ENCODE data around the gene DSCAM.
"Not testable (repeated sequence)": the region's sequence is repeated elsewhere in the genome, so short reads cannot be mapped to it uniquely, and the experiment has no call there.

DSCAM gene

DNA sequence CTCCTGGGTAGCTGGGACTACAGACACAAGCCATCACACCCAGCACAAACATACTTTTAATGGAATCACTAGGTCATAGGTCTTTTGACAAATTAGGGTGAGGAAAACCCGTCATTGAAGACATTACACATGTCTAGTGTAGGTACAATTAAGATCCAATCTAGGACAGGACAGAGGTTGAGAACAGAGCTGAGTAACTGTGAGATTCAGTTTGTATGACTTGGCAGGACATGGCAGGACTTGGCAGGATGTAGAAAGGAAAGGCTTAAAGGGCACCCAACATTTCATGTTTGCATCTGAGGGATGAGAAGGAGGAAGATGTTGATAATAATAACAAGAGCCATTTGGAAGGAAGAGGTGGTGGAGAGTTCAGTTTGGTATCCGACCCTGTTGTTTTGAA is 496.0 kb downstream of the DSCAM start:
- DNase-seq, result no peak

DNA sequence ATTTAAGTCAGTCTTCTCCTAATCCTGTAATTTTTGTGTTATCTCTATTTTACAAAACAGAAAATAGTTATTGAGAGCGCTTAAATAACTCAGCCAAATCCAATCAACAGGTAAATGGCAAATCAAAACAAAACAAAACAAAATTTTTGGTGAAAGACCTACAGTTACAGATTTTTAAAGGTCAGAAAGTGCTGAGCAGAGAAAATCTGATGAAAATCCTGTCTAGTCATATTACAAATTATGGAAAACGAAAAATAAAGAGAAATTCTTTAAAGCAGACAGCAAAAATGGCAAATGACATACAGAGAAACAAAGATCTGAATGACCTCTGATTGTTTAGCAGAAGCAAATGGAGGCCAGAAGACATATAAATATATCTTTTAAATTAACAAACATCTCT is 497.4 kb downstream of the DSCAM start:
- DNase-seq, result no peak

DNA sequence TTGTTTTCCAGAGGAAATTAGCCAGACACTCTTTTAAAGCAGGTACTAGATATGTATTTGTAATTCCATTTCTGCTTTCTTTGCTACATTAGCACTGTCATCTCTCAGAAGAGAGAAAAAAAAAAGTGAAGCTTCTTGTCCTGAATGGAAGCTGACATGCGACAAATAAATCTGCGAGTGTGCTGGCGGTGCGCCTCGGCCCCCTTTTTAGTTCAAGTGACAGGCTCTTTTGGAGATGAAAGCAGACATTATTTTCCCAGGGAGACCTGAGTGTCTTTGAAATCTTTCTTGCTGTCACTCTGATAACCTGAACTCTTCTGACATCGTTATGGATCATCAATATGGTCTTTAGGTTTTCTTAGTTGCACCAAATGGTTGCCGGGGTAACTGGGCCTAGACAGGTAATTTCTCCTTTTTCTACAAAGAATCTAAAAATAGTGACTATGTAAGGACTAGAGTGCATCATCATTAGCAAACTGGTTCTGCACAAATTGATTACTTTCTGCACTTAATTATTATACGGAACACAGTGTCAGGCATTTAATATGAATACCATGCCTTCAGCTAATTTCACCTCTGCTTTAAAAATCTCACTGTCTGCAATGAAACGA is 501.1 kb downstream of the DSCAM start:
- no peak for DNase-seq

DNA sequence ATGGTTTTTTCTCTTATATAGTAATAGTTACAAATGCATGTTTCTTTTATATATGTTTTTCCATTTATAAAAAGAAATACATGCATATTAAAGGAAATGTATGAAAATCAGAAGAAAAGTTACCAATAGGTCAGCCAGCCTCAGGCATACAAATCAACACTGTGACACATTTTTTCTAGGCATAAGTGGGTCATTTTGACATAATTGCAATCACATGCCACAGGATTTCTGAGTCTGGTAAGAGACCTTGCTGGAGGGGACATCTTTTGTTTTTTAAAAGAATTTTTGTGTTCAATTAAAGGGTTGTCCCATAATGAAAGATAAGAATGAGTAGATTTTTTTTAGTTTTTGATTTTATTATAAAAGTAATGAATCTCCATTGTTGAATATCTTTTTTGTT is 506.6 kb downstream of the DSCAM start:
- no peak for DNase-seq

DNA sequence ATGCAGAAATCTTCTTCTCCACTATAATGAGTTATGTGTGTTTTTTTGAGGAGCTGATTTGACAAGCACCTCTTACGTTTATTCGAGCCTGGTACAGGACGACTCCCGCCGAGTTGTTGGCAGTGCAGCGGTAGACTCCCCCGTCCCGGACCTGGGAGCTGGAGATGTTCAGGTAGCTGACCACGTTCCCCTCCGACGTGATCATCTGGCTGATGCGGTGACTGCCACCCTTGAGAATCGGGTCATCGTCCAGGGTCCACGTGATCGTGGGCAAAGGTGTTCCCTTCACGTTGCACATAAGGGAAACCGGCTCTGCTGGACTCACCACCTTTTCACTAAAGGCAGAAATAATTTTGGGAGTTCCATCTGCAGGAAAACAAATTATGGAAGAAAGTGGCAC is 507.9 kb downstream of the DSCAM start:
- no peak for DNase-seq

DNA sequence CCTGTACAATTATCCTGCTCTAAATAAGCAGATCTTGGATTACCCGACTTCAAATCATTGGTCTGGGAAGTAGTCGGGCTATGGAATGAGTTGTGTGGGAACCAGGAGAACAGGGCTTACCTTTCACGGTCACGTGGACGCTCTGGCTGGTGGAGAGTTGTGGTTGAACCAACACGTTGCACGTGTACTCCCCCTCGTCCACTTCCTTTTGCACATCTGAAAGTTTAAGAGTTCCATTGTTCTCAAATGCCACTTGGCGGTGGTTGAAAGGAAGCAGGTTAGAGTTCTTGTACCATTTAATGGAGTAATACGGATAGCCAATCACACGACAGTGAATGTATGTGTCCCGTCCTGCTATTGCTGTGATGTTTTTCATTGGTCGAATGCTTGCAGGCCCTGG is 509.0 kb downstream of the DSCAM start:
- DNase-seq, result no peak

DNA sequence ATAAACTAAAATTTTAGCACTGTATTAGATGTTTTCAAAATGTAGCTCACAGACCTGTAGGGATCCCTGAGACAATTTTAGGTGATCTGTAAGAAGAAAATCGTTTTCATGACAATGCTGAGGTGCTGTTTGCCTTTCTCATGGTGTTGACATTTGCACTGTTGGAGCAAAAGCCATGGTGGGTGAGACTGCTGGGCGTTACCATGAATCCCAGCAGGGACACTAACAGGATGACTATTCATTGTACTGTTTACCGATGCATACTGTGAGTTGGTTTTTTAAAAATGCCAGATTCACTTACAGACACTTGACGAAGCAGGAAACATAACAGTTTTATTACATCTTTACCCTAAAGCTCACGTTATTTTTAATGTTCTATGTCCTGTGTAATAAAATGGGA is 511.3 kb downstream of the DSCAM start:
- DNase-seq, result no peak

DNA sequence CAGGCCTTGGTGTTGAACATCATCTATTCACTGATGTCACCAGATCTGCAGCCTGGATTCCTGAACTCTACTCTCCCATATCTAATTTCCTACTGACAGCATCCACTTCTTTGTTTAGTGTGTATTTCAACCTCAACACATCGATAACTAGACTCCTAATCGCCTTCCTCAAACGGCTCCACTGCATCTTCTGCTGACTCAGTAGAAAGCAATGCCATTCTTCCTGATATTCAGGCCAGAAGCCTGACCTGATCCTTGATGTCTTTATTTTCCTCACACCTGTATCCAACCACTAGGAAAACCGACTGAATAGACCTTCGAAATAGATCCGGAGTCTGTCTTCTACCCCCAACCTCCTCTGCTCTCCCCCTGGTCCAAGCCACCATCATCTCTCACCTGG is 512.8 kb downstream of the DSCAM start:
- no peak for DNase-seq

DNA sequence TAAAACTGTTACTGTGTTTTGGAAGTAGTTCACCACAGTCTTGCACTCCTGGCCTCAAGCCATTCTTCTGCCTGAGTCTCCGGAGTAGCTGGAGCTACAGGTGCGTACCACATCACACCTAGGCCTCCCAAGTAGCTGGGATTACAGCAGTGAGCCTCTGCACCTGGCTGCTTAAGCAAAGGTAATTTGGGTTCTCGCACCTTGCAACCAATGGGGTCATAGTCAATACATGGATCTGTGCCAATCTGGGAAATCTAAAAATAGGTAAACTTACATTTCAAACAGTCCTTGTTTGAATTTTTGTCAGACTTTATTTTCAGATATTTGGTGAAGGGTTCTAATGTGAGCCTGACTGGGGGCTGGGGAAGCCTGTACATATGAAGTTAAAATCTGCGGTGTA is 513.2 kb downstream of the DSCAM start:
- DNase-seq, result no peak

DNA sequence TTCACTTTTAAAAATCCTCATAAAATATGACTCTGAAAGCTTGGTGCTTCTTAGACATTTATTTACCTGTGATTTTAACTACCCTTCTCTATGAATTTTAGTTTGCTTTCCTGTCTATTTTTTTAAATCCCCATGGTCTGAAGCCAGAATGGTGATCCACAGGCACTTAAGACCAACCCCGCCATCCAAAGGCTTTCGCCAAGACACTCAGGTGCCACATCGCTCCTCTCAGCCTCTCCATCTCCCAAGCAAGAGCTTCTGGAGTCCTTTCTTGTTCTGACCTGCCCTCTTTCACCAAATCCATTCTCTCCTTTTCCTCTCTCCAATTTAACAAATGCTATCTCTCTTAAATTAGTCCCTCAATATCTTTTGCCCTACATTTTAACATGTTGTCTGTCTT is 515.2 kb downstream of the DSCAM start:
- DNase-seq, result no peak

DNA sequence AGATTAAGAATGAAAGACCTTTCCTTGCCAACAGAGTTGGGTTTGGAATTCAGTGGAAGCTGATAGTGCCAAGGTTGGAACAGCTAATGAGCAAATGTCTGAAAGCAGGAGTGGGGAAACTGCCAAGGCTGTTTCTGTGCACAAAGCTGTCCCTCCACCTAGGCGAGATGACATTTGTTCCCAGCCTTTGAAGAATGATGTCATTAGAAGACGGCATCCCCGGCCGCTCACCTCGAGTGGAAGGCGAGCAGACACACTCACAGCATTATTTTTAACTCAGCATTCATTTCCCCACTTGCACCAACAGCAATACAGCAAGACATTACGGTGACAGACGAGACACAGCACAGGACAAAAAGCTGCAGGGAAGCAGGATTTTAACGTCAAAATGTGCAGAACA is 515.8 kb downstream of the DSCAM start:
- DNase-seq, result no peak

DNA sequence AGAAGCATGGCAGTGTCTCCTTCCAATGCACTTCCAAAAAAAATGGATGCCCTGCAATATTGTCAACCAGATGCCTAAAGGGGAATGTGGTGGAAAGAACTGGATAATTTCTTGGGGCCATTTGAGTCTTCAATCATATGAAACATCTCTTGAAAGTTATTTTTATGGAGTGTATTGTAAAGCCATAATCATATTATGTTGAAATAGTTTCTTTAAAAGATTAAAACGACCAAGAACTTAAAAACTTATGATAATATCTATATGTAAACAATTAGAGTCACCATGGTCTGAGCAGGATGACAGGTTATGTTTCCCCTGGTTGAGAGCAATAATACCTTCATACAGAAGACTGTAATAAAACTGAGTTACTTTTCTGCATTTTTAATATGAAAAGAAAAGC is 522.6 kb downstream of the DSCAM start:
- DNase-seq, result no peak

DNA sequence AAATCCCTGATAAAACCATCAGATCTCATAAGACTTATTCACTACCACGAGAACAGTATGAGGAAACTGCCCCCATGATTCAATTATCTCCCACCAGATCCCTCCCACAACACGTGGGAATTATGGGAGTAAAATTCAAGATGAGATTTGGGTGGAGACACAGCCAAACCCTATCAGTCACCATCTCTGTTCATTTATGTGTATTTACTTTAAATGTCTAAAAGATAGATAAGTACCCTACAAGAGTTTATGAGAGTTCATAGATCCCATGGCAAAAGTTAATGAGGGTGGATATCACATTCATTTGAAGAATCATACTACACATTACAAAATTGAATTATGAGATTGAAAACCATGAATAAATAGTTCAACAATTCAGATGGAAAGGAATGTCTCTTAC is 526.2 kb downstream of the DSCAM start:
- DNase-seq, result not testable (repeated sequence)

DNA sequence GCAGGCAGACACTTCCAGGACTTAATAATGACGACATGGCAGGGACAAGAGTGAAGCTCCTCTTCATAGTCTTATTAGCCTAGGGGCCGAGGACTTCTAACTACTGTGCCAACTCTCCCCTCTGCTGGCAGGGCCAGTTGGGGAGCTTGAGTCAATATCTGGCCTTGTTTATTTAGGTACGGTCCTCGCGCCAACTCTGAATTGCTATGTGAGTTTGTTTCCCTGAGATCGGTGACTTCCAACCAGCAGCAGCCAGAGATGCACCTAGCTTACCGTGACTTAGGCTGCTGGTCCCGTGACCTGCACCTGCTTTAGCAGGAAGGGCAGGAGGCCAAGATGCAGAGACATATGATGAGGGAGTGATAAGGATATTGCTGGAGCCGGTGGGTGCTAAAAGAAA is 528.6 kb downstream of the DSCAM start:
- DNase-seq, result no peak

DNA sequence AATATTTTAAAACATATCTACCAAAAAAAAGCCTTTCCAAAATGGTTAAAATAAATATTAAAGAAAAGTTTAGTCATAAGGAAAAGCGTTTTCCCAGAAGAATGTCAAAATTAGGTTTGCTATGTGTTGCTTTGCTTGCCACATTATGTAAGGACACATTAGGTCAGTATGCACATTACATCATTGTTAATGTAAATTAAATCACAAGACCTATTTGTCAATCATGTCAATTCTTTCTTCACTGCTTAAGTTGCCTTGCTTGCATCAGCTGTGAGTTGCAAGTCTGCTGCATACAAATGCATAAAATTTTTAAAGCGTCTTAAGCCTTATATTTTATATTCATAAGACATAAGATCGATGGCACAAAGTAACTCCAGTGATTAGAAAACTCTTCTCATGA is 530.9 kb downstream of the DSCAM start:
- no peak for DNase-seq

DNA sequence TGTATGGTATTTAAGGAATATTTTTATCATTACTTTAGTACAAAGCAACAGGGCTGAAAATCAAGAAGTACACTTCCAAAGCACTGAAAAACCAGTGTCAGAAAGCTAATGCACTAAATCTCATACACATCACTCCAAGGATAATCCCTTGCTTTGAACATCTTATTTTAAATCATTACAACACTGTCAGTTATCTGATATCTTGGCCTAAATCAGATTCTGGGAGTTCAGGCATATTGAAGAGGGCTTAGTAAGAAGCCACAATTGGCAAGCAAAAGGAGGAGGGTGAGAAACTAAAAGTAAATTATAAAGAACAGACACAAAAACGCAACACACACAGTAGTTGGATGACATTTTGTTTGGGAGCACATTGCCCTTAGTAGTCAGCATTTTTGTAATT is 531.3 kb downstream of the DSCAM start:
- no peak for DNase-seq

DNA sequence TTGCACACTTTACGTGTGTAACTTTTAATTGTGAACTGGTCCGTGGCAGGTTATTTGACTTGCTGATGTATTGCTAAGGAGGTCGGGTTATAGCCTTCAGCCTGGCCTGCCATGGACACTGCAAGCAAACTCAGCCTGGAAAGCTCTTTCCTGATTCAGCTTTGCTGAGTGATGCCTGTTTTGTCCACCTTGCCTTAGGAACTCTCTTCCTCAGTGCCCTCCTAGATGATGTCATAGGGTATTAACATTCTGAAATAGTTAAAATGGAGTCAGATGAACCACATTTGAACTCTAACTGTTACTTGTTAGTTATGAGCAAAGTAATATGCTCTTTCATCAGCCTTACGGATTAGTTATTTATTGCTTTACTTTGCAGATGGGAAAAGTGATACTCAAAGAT is 533.7 kb downstream of the DSCAM start:
- DNase-seq, result no peak

DNA sequence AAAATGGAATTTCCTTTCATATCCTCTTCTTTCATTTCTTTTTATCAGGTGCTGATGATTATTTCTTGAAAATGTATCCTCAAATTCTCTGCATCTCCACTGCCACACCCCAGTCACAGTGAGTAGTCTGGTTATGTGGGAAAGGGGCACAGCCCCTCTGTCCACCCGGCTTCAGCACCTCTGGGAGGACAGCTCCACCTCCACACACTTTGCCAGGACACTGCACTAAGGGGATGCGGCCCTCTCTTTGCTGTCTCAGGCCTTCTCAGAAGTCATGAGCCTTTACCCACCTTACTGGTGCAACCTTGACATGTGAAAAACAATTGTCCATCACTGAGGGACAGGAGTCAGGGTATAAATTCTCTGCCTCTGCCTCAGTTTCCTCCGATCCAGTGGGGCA is 546.7 kb downstream of the DSCAM start:
- no peak for DNase-seq

DNA sequence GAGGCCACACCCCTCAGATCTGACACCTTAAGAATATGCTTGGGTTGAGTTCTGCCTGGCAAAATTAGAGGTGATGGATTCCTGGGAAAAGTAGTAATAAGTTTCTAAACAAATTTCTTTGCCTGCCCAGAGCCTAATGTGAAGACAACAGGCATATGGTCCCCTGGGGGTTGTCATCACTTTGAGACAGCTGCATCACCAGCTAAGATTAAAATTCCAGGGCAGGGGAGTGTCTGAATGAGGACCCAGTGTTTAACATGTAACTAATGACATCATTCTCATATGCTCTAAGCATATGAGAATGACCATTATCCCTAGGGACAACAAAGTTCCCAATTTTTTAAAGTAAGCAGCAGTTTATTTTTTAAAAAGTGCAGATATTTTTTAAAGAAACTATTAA is 547.5 kb downstream of the DSCAM start:
- no peak for DNase-seq

DNA sequence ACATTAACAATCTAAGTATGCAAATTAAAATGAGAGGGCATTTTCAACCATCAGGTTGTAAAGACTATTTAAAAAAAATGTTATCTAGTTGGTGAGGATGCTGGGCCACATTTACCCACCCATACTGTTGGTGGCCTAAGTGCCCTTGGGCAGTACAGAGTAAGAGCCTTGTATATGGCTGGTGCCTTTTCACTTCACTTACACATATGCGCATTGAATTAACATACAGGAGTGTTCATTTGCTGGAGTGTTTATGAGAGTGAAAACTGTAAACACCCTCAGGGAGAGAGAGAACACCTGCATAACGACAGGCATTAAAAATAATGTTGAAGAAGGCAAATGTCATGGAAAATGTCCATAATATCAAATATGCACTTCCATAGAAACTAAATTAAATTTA is 552.6 kb downstream of the DSCAM start:
- no peak for DNase-seq

DNA sequence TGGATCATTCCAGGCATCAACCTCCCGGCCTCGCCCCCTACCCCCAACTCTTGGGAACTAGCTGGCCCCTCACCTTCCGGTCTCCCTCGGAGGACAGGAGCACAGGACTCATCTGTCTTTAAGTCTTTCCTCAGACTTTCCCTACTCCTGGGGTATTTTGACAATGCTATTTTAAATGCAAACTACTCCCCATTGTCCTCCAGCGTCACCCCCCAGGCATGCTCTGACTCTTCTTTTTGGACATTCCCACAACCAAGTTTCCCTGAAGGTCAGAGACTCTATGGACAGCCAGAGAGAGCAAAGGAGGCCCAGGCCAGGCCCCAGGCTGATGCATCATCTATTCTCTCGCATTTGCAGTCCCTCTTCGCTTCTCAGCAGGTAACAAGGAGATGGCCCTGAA is 555.4 kb downstream of the DSCAM start:
- no peak for DNase-seq

DNA sequence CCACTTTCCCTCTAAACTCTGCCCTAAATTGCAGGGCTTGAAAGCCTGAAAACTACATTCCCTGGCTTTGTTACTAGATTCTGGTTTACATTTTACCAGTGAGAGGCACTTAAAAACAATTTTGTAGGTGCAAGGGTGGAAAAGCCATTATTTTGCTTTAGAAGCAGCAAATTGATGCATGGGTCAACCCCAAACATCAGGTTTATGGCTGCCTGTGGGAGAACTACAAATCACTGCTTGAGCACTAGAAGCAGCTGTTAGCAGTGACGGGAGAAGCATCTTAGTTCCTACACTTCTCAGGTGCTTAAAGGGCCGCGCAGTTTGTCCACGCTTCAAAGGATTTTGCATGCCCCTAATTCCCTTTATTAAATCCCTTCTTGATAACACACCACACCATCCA is 562.5 kb downstream of the DSCAM start:
- no peak for DNase-seq

DNA sequence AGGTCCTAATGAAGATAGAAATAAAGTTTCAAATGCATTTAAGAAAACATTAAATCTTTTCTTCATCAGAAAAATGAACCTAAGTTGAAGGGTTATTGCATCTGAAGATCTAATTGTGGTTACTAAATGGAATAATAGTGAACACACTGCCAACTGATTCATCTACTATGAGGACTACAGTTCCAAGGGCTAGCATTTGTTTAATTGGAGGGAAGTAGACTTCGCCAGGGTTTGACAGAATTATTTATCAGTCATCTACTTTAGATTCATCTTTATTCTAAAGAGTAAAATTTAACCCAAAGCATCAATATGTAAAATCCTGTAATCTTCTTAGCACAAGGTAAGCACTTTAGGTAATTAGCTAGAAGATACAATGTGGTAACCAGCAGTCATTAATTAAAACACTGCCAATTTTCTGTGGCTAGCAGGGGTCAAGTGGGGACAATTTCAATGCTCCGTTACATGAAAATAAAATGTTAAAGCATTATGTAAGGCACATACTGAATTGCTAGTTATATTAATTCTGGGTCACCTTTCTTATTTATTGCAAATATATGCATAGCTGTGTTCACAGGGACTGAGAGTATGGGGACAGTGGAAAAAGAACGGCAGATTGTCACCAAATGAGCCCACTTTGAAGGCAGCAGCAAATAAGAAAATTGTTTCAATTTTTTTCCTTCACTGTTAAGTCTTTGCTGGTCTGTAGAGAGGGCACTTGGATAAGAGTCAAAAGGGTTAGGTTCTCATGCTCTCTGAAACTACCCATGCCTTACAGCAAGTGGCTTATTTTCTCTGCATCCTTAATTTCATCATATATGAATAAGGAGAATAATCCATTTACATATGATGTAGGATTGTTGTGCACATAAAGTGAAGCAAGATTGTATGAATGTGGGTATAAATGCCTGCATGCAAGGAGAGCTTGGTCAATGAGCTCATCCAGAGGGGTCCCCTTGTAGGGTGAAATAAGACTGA is 563.8 kb downstream of the DSCAM start:
- no peak for DNase-seq

DNA sequence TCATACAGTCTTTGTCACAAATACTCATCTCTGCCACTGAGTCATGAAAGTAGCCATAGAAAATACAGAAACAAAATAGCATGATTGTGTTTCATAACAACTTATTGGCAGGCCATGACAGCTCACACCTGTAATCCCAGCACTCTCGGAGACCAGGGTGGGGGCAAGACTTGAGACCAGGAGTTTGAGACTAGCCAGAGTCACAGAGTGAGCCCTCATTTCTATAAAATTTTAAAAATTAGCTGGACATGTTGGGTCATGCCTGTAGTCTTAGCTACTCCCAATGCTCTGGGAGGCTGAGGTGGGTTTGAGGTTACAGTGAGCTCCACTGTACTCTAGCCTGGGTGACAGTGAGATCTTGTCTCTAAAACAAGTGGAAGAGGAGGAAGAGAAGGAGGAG is 568.6 kb downstream of the DSCAM start:
- DNase-seq, result no peak

DNA sequence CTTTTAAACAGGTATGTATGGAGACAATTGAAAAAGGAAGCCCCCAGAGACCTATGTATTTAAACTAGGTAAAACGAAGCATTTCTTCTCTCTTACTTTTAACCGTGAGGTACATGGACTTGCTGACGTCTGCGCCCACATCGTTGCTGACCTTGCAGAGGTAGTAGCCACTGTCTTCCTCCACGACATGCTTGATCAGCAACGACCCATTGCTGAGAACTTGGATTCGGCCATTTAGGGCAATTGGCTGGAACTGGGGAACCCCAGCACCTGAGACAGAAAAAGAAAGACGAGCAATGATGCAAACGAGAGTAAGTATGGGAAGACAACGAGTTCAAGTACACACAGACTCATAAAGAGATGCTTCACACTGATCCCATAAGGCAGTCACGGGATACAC is 571.0 kb downstream of the DSCAM start:
- no peak for DNase-seq
